ENCODE measurements around the gene DDX41.
"Not testable (repeated sequence)": the region's sequence is repeated elsewhere in the genome, so short reads cannot be mapped to it uniquely, and the experiment has no call there.

DDX41 gene

DNA sequence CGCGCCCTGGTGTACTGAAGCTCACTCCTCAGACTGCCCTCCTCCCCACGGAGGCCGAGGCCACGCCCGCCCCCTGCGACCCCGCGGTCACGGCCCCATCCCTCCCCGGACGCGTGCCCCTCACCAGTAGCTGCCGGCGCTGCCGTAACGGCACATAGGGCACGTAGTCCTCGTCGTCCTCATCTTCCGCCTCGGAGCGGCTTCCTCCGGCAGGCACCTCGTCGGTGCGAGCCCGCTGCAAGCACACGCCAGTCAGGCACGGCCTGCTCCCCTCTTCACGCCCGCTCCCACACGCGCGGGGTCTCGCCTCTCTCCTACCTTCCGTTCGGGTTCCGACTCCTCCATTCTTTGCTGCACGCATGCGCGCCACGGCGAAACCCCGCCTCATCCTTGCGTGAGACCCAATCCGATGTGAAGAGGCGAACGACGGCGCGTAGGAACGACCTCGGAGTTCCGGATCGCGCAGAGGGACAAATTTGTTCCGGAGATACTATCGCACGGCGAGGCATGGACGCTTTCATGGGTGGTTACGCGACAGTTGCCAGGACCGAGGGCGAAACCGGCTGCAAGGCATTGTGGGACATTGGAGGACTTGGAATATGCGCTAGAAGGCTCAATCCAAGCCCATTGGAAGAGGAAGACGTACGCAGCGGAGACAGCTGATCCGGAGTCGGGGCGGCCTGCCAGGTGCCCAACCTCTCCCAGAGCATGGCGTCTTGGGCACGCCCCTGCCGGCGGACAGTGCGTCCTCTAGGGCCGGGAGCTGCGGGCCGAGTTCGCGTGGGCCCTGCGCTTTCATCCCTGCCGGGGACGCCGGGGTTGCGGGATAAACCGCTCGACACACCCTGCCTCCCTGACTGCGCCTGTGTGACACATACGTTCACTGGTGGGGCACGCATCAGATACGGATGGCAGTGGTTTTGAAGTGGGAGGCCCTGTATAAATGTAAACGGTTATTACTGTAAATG lies at the start of gene DDX41:
Gene DDX41 (minus strand): TSS at position 361 of the 968 bp plus-strand sequence. CDS start 16 bp downstream, at position 345.
- peak; percentile 97 for DNase-seq

DNA sequence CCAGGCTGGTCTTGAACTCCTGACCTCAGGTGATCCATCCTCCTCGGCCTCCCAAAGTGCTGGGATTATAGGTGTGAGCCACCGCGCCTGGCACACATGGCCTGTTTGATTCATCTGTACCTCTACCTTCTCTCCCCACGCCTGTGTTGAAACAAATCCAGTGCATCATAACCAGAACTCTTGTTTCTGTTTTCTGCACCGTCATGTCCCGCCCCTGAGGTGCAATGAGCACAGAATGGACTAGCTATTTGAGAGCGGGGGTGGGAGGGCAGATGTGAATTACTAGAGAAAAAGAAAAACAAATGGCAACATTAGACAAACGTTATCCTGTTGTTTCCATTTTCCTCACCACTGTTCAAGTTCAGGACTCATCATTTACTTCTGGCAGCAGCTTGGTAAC lies 48.3 kb upstream of the DDX41 start:
- DNase-seq = no peak

- DNase-seq = not testable (repeated sequence)
Measured at GRCh38 chr5:177559446-177559941, 42.7 kb upstream of the DDX41 start.

GRCh38 chr5:177557796-177558195 lies 41.0 kb upstream of the DDX41 start:
- no peak for DNase-seq

DNA sequence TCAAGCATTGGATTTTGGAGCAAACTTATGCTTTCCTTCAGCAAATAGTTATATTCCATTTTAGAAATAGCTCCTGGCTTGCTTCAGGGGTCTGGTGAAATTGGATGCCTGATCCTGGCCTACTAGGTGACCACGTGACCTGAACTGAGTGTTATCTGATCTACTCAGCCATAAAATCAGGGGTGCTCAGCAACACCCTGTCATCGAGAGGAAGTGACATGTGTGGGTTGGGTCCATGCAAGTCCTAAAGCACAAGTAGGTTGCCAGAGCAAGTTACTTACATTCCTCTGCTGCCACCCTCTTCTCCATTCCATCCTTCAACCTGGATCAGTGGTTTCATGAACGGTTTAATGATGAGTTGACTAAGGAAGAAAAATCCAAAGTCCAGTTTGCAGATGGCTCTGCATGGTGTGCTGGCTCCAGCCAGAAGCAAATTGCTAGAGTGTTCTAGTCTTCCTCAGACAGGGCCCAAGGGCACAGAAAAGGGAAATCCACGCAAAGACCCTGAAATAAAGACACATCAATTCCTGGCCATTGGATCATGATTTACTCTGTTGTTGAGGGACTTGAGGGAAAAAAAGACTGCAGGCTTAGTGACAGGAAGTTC lies 40.4 kb upstream of the DDX41 start:
- DNase-seq = no peak

- no peak for DNase-seq
Measured at GRCh38 chr5:177555665-177556064, 38.9 kb upstream of the DDX41 start.

- no peak for DNase-seq
Measured at GRCh38 chr5:177555228-177555627, 38.5 kb upstream of the DDX41 start.

DNA sequence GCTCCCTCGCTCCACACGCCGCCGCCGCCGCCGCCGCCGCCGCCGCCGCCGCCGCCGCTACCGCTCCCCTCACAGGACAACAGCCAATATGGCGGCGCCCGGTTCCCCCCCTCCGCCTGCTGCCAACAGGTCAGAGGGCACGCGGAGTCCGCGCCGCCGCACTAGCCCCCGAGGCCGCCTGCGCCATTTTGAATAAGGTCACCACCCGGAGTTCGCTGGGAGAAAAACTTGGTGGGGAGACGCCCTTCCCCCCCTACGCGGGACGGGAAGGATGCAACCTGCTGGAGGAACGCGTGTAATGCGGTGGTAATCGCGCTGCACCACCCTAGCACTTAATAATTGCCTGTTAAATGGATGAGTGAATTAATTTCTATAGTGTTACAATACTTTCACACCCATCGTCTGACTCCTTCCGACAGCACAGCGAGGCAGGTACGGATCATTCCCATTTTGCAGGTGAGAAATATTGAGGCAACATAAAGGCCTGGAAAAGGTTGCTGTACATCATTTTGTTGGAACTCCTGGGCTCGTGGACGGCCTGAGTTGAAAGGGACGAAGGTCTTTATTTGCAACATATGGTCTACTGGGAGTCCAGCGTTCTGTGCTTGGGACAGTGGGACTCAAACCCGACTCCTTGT lies 37.8 kb upstream of the DDX41 start, which contains the start of gene FAM193B:
Gene FAM193B (minus strand): TSS at position 90 of the 638 bp plus-strand sequence. CDS start 105 bp downstream, outside the sequence.
- peak; percentile 97 for DNase-seq

DNA sequence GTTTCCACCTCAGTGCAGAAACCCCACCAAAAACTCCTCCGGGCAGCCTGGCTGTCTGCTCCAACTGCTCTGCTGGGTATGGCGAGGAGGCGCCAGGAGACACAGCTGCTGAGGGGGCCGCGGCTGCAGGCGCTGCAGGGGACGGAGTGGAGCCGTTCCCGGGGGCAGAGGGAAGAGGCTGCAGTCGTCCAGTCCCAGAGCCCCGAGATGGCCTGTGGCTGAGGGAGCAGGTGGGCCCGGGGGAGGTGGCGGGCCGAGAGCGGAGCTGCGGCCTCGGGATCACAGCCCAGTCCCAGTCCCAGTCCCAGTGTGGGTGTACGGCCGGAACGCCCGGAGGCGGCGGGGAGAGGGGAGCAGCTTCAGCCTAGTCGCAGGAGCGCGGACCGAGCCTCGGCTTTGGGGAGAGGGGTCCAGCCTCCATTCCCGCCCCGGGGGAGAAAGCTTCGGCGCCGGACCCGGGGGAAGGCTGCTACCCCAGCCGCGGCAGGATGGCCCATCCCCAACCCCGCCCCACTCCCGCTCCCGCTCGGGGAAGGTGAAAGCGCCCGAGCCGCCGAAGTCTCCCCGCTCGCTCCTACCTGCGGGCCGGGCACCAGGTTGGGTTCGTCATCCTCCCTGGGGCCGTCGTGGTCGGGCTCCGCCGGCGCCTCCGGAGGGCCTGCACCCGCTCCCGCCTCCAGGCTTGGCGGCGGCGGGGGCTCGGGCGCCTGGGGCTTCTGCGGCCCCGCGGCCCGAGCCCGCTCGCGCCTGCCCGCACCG lies 37.1 kb upstream of the DDX41 start:
- peak; percentile 61 for DNase-seq

GRCh38 chr5:177552839-177553455 lies 36.2 kb upstream of the DDX41 start:
- DNase-seq = no peak

DNA sequence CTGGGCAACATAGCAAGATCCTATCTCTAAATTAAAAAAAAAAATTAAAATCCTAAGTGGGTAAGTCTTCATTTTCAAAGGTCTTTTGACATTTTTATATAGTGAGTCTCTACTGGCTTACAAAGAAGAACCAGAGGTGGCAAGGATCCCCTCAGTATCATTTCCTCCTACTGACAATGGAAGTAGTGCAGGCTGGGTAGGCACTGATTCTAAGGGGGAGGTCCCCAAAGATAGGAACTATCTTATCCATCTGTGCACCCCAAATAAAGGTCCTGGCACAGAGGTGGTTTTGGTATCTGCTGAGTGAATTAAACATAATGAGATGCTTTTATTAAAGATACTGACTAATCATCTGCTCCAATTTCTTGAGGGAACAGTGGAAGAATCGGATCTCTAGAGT lies 33.4 kb upstream of the DDX41 start:
- DNase-seq = no peak

GRCh38 chr5:177548495-177548894 lies 31.7 kb upstream of the DDX41 start:
- DNase-seq = no peak

DNA sequence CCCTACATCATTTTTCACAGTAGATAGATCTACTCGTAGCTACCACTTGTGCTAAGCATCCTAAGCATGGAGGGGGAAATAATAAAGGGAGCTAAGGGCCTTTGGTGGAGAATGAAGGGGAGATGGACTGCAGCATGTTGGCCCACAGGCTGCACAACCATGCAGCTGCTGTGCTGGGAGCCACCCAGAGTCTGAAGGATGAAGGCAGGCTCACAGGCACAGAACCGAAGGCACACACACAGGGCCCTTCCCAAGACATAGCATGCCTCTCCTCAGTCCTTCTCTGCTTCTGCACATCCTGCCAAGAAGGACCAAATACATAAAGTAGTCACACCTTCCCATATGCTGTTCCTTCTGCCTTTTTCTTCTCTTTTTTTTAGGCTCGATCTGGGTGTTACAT lies 31.0 kb upstream of the DDX41 start:
- no peak for DNase-seq

DNA sequence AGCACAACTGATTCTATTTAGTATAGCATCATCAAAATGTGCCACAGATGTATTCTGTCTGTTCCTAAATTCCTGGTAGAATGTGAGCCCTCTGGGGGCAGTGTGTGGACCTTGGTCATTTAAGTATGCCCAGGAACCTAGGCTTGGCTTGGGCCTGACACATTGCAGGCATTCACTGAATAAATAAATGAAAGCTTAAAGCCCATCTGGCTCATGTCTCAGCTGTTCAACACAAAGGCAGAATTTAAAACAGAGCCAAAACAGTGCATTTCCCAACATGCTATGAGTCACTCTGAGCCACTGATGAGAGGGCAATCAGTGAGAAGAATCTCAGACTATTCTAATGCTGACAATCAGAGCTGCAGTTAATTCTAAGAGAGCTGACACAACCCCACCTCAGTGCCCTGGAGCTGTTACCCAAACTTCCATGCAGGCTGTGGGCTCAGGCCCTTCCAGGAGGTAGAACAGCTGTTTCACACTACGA lies 29.5 kb upstream of the DDX41 start:
- no peak for DNase-seq

- no peak for DNase-seq
Measured at GRCh38 chr5:177545487-177546257, 28.9 kb upstream of the DDX41 start.

DNA sequence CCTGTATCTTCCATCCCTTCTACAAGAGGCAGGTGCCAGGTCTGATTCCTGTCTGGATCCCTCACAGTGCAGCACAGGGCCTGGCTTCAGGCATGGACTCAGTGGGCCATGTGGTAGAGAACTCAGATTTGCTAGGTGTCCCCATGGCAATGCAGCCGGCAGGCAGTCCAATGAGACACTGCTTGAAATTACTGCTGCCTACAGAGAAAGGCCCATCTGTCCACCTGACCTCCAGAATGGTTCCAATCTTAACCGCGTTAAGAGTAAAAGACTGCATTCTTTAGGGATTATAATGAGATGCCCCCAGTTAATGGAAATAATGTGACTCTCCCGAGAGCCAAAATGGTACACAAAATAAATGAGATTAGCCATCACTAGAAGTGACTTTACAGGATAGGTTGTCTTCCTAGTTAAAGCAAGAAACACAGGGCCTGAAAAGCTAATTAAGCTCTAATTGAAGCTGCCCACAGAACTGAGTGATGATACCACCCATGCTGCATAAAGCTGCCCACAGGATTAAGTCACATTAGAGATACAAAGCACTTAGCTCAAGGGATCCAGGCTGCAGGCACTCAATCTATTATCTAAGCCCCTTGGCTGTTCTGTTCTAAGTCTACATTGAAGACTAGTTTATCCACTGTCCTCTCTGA lies 26.2 kb upstream of the DDX41 start:
- no peak for DNase-seq

GRCh38 chr5:177540438-177540837 lies 23.7 kb upstream of the DDX41 start:
- DNase-seq = no peak

DNA sequence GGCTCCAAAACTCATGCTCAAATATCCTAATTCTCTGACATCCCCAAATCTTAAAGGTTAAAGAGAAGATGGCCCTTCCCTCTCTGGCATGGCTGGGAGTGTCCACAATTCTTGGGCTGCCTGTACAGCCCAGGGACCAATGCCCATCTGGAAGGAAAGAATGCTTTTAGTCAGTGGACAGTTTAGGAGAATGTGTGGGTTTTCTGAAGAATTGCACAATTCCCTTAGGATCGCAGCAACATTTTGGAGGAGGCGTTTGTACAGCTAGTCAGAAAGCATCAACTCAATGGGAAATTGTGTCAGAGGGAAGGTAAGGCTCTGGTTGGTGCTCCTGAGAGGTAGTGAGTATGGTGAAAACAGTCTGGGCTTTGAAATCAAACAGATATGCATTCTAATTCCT lies 22.6 kb upstream of the DDX41 start:
- DNase-seq = no peak

DNA sequence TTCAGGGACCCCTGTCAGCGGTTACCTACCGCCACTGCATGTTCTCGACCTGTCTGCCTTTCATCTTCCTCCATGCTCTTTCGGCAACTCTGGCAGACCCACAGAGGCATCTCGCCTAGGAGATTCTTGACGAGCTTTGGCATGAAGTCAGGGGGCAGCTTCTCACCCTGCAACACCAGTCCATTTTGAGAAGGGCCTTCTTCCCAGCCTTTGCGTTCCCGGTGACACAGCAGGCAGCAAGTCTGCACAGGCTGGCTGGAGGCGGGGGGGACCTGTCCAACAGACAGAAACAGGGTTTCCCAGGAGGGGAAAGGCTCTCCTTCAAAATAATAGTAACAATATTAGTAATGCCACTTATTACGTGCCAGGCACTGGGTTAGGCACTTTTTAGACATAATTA lies 22.1 kb upstream of the DDX41 start:
- no peak for DNase-seq

Data from stimulated activated CD8-positive, alpha-beta memory T cell treated with anti-CD3 and anti-CD28 coated beads, Interleukin-4, amount 100 ng/mL, for 48 hours (primary cell).